Measurements from ENCODE around the gene DNAJC5. TPM values are rescaled to one million over a fixed set of nuclear protein-coding genes. Genes with fewer than 3 reads are reported as not detected.
"Not testable (repeated sequence)": the region's sequence is repeated elsewhere in the genome, so short reads cannot be mapped to it uniquely, and the experiment has no call there.

The DNAJC5 gene
- total RNA-seq, 1 donor from 2014 or later, result 41.4 TPM

GRCh38 chr20:63877755-63878470 lies 17.0 kb upstream of the DNAJC5 start:
- DNase-seq (ENCODE audit: missing footprints) (peak; percentile 48), ATAC-seq (no peak)
- intact Hi-C loops (cut with DNase I), result no loop called here

DNA sequence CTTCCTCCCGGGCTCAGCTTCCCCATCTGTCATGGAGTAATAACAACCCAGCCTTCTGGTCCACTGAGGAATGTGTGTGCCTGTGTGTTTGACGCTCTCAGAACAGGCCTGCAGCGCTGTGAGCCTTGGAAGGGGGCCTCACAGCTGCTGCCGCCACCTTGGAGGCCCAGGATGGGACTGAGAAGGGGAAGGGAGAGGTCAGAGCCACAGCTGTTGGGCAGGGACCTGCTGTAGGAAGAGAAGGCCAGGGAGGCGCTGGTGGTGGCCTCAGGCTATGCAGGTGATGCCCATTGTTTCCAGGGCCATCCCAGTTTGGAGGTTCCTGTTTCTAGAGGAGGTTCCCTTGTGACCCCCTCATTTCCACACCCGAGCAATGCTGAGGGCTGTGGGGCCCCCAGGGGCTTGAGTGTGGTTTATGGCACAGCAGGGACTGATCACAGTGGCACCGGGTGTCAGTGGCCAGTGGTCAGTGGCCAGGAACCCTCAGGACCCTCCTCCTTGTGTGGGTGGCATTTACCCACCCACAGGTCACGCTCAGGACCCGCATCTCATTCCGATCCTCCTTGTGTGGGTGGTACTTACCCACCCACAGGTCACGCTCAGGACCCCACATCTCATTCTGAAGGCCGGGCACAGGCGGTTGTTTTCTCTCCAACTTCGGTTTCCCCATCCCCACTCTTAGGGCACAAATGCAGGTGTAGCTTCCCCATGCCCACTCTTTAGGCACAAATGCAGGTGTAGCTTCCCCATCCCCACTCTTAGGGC lies 15.8 kb upstream of the DNAJC5 start:
- DNase-seq (ENCODE audit: missing footprints), result peak; percentile 56
- ATAC-seq, result no peak
- intact Hi-C loops (cut with DNase I), result no loop called here

DNA sequence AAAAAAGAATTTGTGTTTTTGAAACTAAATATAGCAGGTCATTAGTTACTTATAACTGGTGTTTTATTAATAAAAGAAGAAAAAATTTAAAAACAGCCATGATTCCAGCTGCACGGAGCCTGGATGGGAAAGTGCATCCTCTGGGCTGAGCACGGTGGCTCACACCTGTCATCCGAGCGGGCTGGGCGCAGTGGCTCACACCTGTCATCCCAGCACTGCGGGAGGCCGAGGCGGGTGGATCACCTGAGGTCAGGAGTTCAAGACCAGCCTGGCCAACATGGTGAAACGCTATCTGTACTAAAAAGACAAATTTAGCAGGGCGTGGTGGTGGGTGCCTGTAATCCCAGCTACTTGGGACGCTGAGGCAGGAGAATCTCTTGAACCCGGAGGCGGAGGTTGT lies 14.0 kb upstream of the DNAJC5 start:
- DNase-seq (ENCODE audit: missing footprints); ATAC-seq; intact Hi-C loops (cut with DNase I): not testable (repeated sequence)

DNA sequence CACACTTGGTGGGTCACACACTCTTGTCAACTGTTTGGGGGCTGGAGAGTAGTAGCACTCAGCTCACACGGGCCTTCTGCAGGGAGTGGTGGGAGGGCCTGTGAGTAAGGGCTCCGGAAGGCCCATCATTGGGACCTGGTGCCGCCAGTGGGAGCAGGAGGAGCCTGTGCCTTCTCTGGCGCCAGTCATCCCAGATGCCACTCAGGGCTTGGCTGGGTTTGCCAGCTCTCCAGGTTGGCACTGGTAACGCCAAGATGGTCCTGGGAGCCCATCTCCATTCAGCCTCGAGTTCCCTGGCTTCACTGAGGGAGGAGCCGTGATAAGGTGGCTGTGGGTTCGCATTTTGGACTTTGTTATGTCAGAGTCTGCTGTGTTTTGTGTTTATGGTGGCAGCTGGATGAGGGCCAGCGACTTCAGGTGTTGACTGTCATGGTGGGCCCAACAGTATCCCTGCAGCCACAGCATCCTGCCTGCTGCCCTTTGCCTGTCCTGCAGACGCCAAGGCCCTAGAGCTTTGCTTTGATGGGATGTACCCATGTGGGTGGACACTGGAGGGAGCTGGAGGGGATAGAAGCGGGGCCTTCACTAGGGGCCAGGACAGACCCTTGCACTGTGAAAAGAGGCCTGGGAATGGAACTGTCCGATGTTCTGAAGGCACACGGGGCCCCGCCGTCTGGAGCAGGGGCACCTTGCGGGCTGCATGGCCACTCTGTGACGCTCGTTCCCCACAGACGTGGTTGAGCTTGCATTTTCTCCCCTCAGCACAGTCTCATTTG lies 13.3 kb upstream of the DNAJC5 start:
- intact Hi-C loops (cut with DNase I), result no loop called here
- ATAC-seq, result no peak
- peak; percentile 28 for DNase-seq (ENCODE audit: missing footprints)

GRCh38 chr20:63882257-63883200 lies 12.4 kb upstream of the DNAJC5 start:
- ATAC-seq (no peak), DNase-seq (ENCODE audit: missing footprints) (peak; percentile 45)
- intact Hi-C loops (cut with DNase I), result no loop called here

- intact Hi-C loops (cut with DNase I), result no loop called here
- DNase-seq (ENCODE audit: missing footprints) (peak; percentile 49), ATAC-seq (no peak)
Observed at GRCh38 chr20:63883201-63883593, 11.7 kb upstream of the DNAJC5 start.

DNA sequence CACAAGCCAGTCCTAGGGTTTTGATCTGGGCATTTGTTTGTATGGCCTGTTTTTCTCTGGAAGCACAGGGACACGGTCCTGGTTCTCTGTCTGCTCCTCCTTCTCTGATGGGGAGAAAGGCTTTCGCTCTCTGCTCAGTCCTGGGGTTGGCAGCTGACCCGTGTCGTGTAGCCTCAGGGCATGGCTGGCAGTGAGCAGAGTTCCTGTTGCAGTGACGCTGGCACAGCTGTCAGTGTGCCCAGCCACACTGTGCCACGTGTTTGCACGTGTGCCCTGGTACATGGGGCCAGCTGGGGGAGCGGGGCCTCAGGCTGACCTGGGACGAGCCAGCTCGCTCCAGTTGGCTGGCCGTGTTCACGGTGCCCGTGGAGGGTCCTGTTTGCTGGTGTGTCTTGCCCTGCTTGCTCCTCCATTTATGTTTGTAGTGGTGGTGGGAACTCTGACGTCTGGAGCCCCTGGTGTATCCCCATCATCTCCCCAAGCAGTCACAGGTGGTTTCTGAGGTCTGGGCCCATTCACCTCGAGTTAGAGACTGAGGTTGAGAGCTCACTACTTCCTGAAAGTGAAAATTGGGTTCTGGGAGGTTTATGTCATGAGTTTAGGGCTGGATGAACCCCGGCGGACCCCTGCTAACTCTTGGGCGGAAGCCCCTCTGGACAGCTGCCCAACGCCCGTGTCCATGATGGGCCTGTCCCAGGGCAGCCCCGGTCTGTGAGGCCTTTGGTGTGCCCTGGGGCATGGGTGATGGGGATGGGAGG lies 10.2 kb upstream of the DNAJC5 start:
- peak; percentile 85 for DNase-seq (ENCODE audit: missing footprints)
- ATAC-seq, result peak; percentile 88
- intact Hi-C loops (cut with DNase I), result no loop called here

- ATAC-seq, result no peak
- DNase-seq (ENCODE audit: missing footprints), result peak; percentile 21
- intact Hi-C loops (cut with DNase I), result no loop called here
Observed at GRCh38 chr20:63885264-63886053, 9.5 kb upstream of the DNAJC5 start.

GRCh38 chr20:63886054-63886419 lies 8.9 kb upstream of the DNAJC5 start:
- ATAC-seq (no peak), DNase-seq (ENCODE audit: missing footprints) (no peak)
- intact Hi-C loops (cut with DNase I), result no loop called here

DNA sequence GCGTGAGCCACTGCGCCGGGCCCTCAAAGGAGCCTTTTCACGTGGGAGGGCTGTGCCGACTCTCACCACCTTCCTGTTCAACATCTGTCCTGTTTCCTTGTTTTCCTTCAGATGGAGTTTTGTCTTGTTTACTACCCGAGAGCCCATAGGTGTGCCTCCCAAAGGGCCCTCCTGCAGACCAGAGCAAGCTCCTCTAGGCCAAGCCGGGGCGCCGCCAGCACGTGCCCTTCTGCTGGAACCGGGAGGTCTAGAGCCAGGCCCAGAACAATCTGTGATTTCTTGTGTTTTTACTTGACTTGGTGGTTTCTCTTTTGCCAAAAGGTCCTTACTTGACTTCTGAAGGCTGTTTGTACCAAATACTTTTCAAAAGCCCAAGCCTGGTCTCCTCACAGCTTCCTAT lies 8.0 kb upstream of the DNAJC5 start:
- intact Hi-C loops (cut with DNase I), result no loop called here
- ATAC-seq (no peak), DNase-seq (ENCODE audit: missing footprints) (no peak)

DNA sequence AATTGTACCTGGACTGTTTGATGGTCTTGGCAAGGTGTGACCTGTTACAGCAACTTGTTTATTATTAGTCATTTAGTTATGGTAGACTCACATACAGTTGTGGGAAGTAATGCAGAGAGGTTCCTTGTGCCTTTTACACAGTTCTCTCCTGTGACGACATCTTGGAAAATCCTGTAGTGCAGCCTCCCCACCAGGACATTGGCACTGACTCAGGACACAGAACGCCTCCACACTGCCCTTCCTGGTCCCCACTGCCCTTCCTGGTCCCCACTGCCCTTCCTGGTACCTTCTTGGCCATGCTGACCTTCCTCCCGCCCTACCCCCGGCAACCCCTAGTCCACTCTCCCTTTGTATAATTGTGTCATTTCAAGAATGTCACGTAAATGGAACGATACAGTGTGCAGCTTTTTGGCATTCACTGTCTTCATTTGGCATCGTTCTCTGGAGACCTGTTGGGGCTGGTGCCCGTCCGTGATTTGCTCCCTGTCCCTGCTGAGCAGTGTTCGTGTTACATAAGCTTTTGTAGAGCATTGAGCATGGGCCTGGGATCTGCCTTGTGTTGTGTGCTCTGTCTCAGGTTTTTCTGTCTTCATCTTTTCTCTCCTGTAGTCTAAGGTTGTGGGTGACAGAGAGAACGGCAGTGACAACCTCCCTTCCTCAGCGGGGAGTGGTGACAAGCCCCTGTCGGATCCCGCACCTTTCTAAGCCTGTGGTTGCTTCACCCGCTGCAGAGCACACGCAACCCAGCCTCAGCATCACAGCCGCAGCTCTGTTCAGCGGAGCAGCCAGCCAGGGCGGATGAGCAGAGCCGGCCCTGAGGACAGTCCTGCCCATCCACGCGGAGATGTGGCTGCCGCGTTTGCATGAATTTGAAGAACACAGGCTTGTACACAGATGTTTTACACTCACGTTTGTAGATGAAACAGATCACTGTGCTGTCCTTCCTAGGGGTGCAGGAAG lies 5.4 kb upstream of the DNAJC5 start:
- ATAC-seq (peak; percentile 36), DNase-seq (ENCODE audit: missing footprints) (peak; percentile 46)
- intact Hi-C loops (cut with DNase I), result no loop called here

DNA sequence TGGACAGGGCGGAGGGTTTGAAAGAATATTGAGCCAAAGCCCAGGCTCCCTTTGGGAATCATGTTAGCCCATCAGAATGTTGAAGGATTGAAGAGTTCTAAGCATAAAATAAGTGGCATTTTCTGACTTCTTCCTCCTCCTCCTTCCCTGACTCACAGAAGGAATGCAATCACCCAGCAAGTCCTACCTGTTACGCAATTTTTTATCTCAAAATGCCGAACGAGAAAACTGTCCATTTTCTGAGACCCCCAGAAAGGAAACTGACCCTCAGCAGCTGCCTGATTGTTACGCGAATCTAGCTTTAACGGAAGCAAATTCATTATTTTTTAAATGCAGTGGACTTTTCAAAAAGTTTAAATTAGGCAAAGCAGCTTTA lies 4.7 kb upstream of the DNAJC5 start:
- intact Hi-C loops (cut with DNase I), result no loop called here
- no peak for DNase-seq (ENCODE audit: missing footprints)
- ATAC-seq, result no peak

- DNase-seq (ENCODE audit: missing footprints) (peak; percentile 40), ATAC-seq (no peak)
- intact Hi-C loops (cut with DNase I), result no loop called here
Observed at GRCh38 chr20:63890616-63891015, 4.3 kb upstream of the DNAJC5 start.

DNA sequence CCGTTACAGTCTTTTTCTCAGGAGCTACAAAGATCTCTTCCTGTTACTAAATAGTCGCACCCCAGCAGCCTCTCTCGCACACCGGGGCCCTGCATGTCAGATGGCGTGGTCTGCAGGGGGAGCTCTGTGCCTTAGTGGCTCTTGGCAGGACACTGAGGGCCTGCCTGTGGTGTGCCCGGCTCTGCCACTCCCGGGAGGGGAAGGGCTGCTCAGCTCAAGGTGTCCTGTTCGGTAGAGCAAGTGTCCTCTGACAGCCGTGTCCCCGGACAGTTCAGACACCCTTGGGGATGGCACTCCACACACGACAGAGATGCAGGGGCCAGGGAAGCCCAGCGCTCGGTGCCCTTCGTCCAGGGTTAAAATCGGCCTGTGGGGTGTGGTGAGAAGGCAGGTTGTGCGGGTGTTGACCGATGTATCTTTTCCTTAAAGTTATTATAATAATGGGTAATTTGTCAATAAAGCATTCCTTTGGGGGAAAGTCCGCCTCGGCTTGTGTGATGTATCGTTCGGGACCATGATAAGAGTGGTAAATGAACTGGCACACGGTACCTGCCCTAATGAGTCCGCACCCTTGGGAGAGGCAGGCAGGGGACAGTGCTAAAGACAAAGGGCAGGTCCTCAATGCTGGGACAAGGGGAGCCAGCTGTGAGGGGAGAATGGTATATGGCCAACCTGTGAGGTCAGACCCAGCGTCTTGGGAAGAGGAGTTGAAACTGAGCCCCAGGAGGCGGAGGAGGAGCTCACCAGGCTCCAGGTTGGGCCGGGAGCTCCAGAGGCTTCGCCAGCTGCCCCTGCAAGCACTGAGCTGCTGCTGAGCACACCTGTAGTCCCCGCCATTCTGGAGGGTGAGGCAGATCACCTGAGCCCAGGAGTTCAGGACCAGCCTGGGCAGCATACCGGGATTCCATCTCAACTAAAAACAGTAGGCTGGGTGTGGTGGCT lies 3.6 kb upstream of the DNAJC5 start:
- ATAC-seq (no peak), DNase-seq (ENCODE audit: missing footprints) (peak; percentile 34)
- intact Hi-C loops (cut with DNase I), result no loop called here

DNA sequence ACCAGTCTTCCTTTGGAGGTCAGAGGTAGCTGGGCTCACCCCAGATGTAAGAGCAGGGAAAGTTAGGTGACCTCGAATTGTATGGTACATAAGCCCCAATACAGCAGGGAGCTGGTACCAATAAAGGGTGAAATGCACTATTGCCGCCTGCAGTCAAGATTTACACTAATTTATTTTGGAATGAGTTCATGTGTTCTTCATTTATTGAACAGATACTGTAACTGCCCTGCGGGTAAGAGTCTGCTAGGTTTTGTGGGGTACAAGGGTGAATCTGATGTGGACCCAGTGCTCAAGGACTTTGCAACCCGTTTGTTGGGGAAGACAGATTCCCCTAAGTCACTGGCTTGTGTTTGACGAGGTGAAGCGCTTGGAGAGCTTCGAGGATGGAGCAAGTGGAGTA lies 2.5 kb upstream of the DNAJC5 start:
- intact Hi-C loops (cut with DNase I), result no loop called here
- no peak for ATAC-seq
- no peak for DNase-seq (ENCODE audit: missing footprints)
